Adrenal gland (tissue), 12 donors: ENCODE data around the gene DUSP16. TPM values are rescaled to one million over a fixed set of nuclear protein-coding genes. Genes with fewer than 3 reads are reported as not detected.

Experiments
- DNase-seq, 7 donors: peaks; one replicate each; pipeline ENCODE4 v3.0.0-alpha.2; 2019 to 2020
- H3K27ac ChIP-seq, 5 donors: fragments of 200-600 bp; sonication (generic) in 4 of 5; 1 replicate in 3 of 5; 2 replicates in 2 of 5; pipeline versions ENCODE4 v1.5.1 to v1.8.0; 2016 to 2020; ENCODE audit warnings: mild to moderate bottlenecking in 1 of 5
- H3K27me3 ChIP-seq: fragments of 200-600 bp; 2 replicates; pipeline ENCODE4 v1.8.0; 2021
- H3K36me3 ChIP-seq, 2 donors: fragments of 200-600 bp; replicated peaks in 1 of 2; 1 replicate in 1 of 2; 2 replicates in 1 of 2; pipeline versions ENCODE4 v1.5.1 to v1.8.0; 2018 to 2022
- H3K4me1 ChIP-seq, 2 donors: fragments of 200-600 bp; replicated peaks in 1 of 2; 1 replicate in 1 of 2; 2 replicates in 1 of 2; pipeline versions ENCODE4 v1.5.1 to v1.8.0; 2018 to 2021
- H3K4me3 ChIP-seq, 4 donors: fragments of 200-600 bp; sonication (generic) in 3 of 4; one replicate each; pipeline ENCODE4 v1.5.1; 2016 to 2018
- H3K9me3 ChIP-seq, 3 donors: fragments of 200-600 bp; sonication (generic) in 1 of 3; replicated peaks in 1 of 3; 1 replicate in 2 of 3; 2 replicates in 1 of 3; pipeline versions ENCODE4 v1.5.1 to v1.8.0; 2016 to 2021
- POLR2A ChIP-seq, 2 donors: fragments of 450-650 bp; IDR thresholded peaks; one replicate each; pipeline ENCODE4 v1.6.1; 2017; ENCODE audit warnings: antibody characterized with exemption in 2 of 2, mild to moderate bottlenecking in 2 of 2, moderate library complexity in 1 of 2
- WGBS, 4 donors: extraction: QIAGEN DNeasy Blood & Tissue Kit in 2 of 4; methylation state at CpG; one replicate each; pipeline versions ENCODE4 v1.1.5 to v1.1.7; 2013 to 2017; 5-methylcytosine and 5-hydroxymethylcytosine counted together
- intact Hi-C, 2 donors: fragments of 100-400 bp; cut with DNase I; formaldehyde crosslinking; loops; one replicate each; pipeline versions ENCODE4 v1.14.1 to v1.15.0; 2022 to 2023
- polyA plus RNA-seq, 3 donors: library from polyadenylated mRNA; stranded (reverse); fragments of 200-250 nt in 2 of 3; fragments of 350-450 nt in 1 of 3; fragmentation: Illumina TruSeq in 1 of 3; extraction: RNeasy Lipid Tissue Mini Kit (QIAGEN cat#74804) in 1 of 3; gene quantifications; one replicate each; pipeline ENCODE4 v1.2.3, GENCODE V29; 2013 to 2014
- total RNA-seq, 9 donors: library from RNA; depleted of rRNA in 4 of 9; stranded (reverse); fragments of >200 nt in 4 of 9; fragments of 120-200 nt in 1 of 9; fragmentation: NEBNext Ultra II Directional in 1 of 9; extraction: Animal tissue kit (Norgen Biotek cat#: 25700) in 1 of 9; gene quantifications; one replicate each; pipeline versions ENCODE4 v1.1.0 to v1.2.4, GENCODE V29; 2013 to 2023
- TF ChIP-seq, protein P1 (sequence below), 6 experiments: fragments of 450-650 bp in 4 of 6; fragments of 200-600 bp in 2 of 6; sonication (generic) in 1 of 6; IDR thresholded peaks; 1 replicate in 5 of 6; 2 replicates in 1 of 6; pipeline versions ENCODE4 v1.5.1 to v1.8.0; 2016 to 2021; ENCODE audit warnings: antibody characterized with exemption in 6 of 6, mild to moderate bottlenecking in 2 of 6, moderate library complexity in 1 of 6
- donor health status: healthy with polysubstance abuse.
- donor health status: Bipolar disorder and iron deficiency.
- donor health status: DM: yes; HTN: yes; CAD: no.
- donor health status: DM: no; HTN: no; CAD: no.
- donor health status: DM: no; HTN: no; CAD: no.
- donor health status: DM: yes; HTN: yes; CAD: no.

DUSP16 gene
- total and polyA plus RNA-seq, 12 donors = 24.5 to 374 (median 109) TPM

DNA sequence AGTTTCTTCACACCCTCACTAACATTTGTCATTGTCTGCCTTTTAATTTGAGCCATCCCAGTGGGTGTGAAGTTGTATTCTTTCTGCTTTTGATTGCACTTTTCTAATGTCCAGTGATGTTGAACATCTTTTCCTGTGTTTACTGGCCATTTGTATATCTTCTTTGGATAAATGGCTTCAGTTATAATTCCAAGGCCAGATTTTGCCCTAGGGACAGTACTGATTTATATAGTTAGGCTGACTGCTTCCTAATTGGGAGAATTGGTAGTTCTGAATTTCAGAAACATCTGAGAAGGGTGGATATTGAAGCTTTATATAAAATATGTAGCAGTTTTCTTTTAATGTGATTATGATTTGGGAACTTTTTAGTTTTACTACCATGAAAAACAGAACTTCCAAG is 108.3 kb downstream of the DUSP16 start:
- no peak overlapping the region for H3K4me3 ChIP-seq
- intact Hi-C loops = no loop called here
- TF ChIP-seq, protein P1, sequence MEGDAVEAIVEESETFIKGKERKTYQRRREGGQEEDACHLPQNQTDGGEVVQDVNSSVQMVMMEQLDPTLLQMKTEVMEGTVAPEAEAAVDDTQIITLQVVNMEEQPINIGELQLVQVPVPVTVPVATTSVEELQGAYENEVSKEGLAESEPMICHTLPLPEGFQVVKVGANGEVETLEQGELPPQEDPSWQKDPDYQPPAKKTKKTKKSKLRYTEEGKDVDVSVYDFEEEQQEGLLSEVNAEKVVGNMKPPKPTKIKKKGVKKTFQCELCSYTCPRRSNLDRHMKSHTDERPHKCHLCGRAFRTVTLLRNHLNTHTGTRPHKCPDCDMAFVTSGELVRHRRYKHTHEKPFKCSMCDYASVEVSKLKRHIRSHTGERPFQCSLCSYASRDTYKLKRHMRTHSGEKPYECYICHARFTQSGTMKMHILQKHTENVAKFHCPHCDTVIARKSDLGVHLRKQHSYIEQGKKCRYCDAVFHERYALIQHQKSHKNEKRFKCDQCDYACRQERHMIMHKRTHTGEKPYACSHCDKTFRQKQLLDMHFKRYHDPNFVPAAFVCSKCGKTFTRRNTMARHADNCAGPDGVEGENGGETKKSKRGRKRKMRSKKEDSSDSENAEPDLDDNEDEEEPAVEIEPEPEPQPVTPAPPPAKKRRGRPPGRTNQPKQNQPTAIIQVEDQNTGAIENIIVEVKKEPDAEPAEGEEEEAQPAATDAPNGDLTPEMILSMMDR (IDR thresholded peaks at IDR 0.05) = no peak
- TF ChIP-seq POLR2A (IDR thresholded peaks at IDR 0.05) = no peak
- no peaks in the 10 kb centered on the region for H3K9me3 ChIP-seq
- no peaks in the 10 kb centered on the region for H3K36me3 ChIP-seq
- peaks cover 0 to 31% of the 10 kb centered on the region in 2 donors for H3K4me1 ChIP-seq
- no peak overlapping the region for H3K27ac ChIP-seq
- no peaks in the 10 kb centered on the region for H3K27me3 ChIP-seq
- DNase-seq = no peak

GRCh38 chr12:12453635-12454034 is 109.0 kb downstream of the DUSP16 start:
- no peak overlapping the region for H3K27ac ChIP-seq
- no peaks in the 10 kb centered on the region for H3K27me3 ChIP-seq
- intact Hi-C loops = no loop called here
- H3K4me3 ChIP-seq = no peak overlapping the region
- H3K9me3 ChIP-seq = no peaks in the 10 kb centered on the region
- no peak for TF ChIP-seq POLR2A (IDR thresholded peaks at IDR 0.05)
- TF ChIP-seq, protein P1 (IDR thresholded peaks at IDR 0.05) = no peak
- peaks cover 0 to 31% of the 10 kb centered on the region in 2 donors for H3K4me1 ChIP-seq
- WGBS, 4 donors = 92 to 100% (median 98%) methylated on average over 1 of the region's 1 CpG
- no peak for DNase-seq
- H3K36me3 ChIP-seq = no peaks in the 10 kb centered on the region

DNA sequence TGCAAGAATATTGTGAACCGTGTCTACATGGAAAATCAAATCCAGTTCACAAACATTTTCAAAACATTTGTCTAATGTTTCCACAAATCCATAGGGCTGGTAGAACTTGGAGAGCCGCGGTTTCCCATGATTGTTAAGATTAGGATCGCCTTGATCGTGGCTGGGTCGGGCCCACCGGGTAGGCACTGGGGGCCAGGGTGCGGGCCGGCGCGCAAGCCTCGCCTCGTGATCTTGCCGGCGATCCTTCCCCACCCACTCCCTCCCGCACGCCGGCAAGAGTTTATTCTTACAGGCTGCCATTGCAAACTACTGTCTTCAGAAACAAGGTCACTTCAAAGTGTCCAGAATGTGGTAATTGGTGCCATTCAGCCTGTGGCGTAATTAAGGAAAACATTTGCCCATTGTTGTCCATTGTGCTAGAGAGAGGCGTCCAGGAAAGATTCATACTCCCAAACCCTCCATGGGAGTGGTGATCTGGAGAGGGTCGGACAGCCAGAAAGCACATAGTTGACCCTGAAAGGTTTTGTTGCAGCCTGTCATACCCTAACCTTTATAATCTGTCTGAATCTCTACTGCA is 110.2 kb downstream of the DUSP16 start:
- Histone ChIP-seq H3K27ac (no peak overlapping the region), H3K27me3 (no peaks in the 10 kb centered on the region), H3K36me3 (no peaks in the 10 kb centered on the region), H3K4me3 (no peak overlapping the region), H3K4me1 (peaks cover 0 to 26% of the 10 kb centered on the region in 2 donors), H3K9me3 (no peaks in the 10 kb centered on the region)
- intact Hi-C loops = no loop called here
- DNase-seq = no peak
- TF ChIP-seq, protein P1 (IDR thresholded peaks at IDR 0.05) = no peak
- no peak for TF ChIP-seq POLR2A (IDR thresholded peaks at IDR 0.05)
- WGBS, 4 donors = 93 to 99% (median 96%) methylated on average over 9 to 21 of the region's 21 CpGs

GRCh38 chr12:12451098-12451497 is 111.6 kb downstream of the DUSP16 start:
- 88 to 95% (median 91%) methylated on average over 4 of the region's 4 CpGs for WGBS, 4 donors
- H3K36me3 ChIP-seq = no peaks in the 10 kb centered on the region
- H3K4me1 ChIP-seq = peaks cover 0 to 16% of the 10 kb centered on the region in 2 donors
- intact Hi-C loops = no loop called here
- no peaks in the 10 kb centered on the region for H3K27me3 ChIP-seq
- no peak overlapping the region for H3K4me3 ChIP-seq
- TF ChIP-seq, protein P1 (IDR thresholded peaks at IDR 0.05) = no peak
- no peak for TF ChIP-seq POLR2A (IDR thresholded peaks at IDR 0.05)
- no peaks in the 10 kb centered on the region for H3K9me3 ChIP-seq
- no peak for DNase-seq
- no peak overlapping the region for H3K27ac ChIP-seq
